GM13977 (cell line): ENCODE data around the gene EFNA4.

Experiments used
- DNase-seq: peaks from one replicate; pipeline ENCODE4 v3.0.0; 2012; ENCODE audit warnings: low spot score
- CTCF ChIP-seq: IDR thresholded peaks from 2 replicates; pipeline ENCODE4 v1.5.1; 2012; ENCODE audit warnings: mild to moderate bottlenecking, control low read depth; ENCODE audit not compliant: insufficient read depth; ENCODE audit errors: extremely low read depth, missing control alignments
- in situ Hi-C: fragments of 300-500 bp; cut with MboI; formaldehyde crosslinking; loops from one replicate; pipeline ENCODE4 v1.12.0; 2022; ENCODE audit warnings: low sequenced_read_pairs, low pct_unique_long_range_greater_than_20kb, mixed read lengths, inconsistent platforms; ENCODE audit not compliant: unreplicated experiment

Gene EFNA4

GRCh38 chr1:155073377-155074242 is 10.1 kb downstream of the EFNA4 start:
- in situ Hi-C loops: loop anchor here (25.0 kb wide), 1 partner anchor 411 kb away; no protein-coding TSS in a partner anchor

GRCh38 chr1:155075535-155075934 is 12.0 kb downstream of the EFNA4 start:
- no peak for DNase-seq
- TF ChIP-seq CTCF: no peak
- in situ Hi-C loops: no loop called here

More at GRCh38 chr1:155073377-155074242, 10.1 kb downstream of the EFNA4 start:
- no peak for TF ChIP-seq CTCF
- no peak for DNase-seq

- no peak for DNase-seq
- TF ChIP-seq CTCF: no peak
- in situ Hi-C loops: no loop called here
Measured at GRCh38 chr1:155076371-155076770, 12.8 kb downstream of the EFNA4 start.

- no peak for TF ChIP-seq CTCF
- in situ Hi-C loops: no loop called here
- no peak for DNase-seq
Measured at GRCh38 chr1:155077346-155077745, 13.8 kb downstream of the EFNA4 start.

GRCh38 chr1:155077758-155078445 is 14.4 kb downstream of the EFNA4 start:
- TF ChIP-seq CTCF: no peak
- no peak for DNase-seq
- in situ Hi-C loops: no loop called here

GRCh38 chr1:155078469-155079209 is 15.1 kb downstream of the EFNA4 start, which contains the start of gene EFNA3:
TSS of gene EFNA3 (plus strand) at chr1:155078837. CDS start at chr1:155078942, 105 bp downstream.
- peak; percentile 92 for DNase-seq
- in situ Hi-C loops: no loop called here
- no peak for TF ChIP-seq CTCF
